GM18520 (cell line): Measurements from ENCODE around the gene PUSL1.
"Not testable (repeated sequence)": the region's sequence is repeated elsewhere in the genome, so short reads cannot be mapped to it uniquely, and the experiment has no call there.

Experiments
- ATAC-seq: cut with Tn5 transposase; IDR thresholded peaks from one replicate; pipeline ENCODE4 v1.9.1; 2021; ENCODE audit not compliant: unreplicated experiment

PUSL1 gene

GRCh38 chr1:1307261-1307922, 1.0 kb upstream of the PUSL1 start:
- peak; percentile 13 for ATAC-seq

- ATAC-seq = no peak
These were observed 406 bp downstream of the PUSL1 start for GRCh38 chr1:1308756-1309250.

GRCh38 chr1:1309251-1310108, 1.1 kb downstream of the PUSL1 start:
- no peak for ATAC-seq

DNA sequence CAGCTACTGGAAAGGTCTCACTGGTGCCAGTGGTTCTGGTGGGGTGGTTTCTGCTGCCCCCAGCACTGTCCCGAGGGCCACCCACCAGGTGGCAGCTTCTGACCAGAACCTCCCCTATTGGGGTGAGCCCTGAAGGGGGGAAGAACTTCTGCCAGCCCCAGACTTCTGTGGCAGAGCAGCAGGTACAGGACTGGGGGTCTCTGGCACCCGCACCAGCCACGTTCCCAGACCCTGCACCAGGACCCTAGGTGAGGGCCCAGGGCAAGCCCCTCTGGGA, 1.6 kb downstream of the PUSL1 start:
- no peak for ATAC-seq

DNA sequence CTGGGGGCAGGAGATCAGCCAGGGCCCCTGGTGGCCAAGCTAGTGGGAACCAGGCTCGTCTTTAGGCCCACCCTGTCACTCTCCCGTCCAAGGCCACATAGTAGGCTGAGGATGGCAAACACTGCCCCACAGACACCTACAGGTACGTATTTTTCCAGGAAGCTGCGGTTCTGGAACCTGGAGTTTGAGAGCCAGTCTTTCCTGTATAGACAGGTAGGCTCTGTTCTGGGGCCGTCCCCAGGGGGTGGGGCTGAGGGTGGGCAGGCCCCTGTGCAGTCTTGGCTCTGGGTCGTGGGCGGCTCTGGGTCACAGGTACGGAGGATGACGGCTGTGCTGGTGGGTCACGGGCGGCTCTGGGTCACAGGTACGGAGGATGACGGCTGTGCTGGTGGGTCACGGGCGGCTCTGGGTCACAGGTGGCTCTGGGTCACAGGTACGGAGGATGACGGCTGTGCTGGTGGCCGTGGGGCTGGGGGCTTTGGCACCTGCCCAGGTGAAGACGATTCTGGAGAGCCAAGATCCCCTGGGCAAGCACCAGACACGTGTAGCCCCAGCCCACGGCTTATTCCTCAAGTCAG, 2.2 kb downstream of the PUSL1 start:
- no peak for ATAC-seq

DNA sequence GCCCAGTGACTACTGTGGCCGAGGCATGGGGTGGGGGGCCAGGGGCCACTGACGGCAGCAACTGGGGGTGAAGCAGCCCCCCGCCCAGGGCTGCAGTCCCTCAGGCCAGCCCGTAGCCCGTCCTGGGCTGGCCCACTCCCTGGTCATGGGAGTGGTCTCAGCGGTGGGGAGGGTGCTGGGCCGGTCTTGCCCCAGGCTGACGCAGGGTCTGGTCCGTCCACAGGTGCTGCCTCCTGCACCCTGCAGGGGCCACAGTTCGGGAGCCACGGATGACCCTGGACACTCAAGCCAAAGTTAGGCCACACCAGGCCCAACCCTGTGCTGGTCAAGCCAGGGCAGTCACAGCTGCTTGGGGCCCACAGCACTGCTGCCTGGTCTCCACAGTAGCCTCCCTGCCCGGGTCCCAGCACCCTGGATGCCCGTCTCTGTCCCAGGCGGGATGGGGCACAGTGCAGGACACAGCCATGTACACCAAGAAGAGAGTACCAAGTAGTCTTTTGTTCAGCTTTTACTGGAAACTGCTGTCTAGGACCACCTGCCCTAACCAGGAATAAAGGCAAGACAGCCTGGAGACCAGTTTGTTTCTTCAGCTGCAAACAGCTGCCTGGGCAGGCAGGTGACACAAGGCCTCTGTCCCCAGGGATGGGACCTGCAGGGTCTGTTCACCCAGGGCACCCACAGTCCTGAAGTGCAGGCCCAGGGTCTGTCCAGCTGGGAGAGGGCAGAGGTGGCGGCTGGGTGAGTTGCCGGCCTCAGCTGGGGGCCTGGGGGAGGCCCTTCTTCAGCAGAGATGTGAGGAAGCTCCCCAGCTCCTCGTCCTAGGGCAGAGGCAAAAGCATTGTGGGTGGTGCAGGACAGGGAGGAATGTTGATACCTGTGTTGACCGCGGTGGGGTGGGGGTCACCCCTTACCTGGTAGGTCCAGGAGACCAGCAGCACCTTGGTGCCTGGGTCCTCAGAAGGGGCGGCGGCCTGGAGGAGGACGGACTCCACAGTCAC, 3.0 kb downstream of the PUSL1 start:
- ATAC-seq = no peak

DNA sequence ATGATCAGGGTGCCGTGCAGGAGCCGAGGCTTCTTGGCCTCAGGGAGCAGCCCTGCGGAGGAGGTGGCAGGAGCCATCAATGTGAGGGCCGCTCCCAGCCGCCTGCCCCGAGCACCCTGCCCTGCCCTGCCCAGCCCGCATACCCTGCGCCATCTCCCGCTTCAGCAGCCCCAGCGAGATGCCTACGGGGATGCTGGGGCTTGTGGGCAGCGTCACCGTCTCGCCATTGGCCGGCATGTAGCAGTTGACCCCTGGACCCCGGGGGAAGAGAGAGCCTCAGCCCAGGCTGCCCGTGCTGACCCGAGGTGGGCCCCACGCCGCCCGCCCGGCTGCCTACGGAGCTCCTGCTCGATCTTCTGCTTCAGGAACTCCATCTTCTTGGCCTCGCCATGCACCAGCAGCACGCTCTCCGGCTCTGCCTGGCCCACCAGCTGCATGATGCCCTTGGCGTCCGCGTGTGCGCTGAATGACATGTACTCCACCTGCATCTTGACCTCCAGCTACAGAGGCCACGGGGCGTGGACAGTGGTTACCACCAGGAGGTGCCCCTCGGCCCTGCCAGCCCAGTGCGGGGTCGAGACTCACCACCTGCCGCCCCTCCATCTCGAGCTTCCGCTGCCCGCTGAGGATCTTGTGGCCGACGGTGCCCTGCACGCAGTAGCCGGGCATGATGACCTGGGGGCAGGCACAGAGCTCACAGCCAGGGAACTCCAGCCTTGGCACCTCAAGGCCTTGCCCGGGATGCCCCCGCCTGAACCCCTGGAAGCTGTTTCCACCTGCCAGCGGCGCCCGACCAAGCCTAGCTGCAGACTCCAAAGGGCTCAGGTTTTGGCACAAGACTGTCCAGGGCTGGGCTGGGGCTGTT, 4.3 kb downstream of the PUSL1 start:
- ATAC-seq = no peak

GRCh38 chr1:1313500-1314236, 5.3 kb downstream of the PUSL1 start:
- ATAC-seq = no peak

- no peak for ATAC-seq
These were observed 5.8 kb downstream of the PUSL1 start for GRCh38 chr1:1314237-1314586.

DNA sequence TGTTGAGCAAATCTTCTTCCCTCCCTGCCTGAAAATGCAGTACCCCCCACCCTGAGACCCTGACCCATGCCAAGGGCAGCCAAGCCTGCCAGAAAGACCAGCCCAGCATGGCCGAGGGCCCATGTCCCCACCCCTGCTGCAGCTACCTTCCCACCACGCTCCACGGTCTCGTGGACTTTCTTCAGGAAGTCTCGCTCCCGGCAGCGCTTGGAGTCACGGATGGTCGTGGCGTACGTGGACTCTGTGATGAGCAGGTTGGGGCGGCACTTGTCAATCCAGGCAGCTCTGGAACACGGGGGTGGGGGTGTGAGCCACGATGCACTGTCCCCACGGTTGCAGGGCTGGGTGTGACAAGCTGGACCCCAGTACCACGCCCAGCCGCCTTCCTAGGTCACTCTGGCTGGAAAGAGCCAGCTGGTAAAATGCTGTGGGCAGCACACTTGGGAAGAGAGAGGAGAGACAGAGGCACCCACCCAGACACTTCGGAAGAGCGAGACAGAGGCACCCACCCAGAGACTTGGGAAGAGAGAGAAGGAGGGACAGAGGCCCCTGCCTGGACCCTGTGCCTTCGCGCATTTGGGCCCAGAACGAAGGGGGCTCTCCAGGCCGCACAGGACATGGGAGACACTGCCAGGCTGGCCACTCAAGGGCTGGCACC, 6.4 kb downstream of the PUSL1 start:
- ATAC-seq = no peak

- ATAC-seq = no peak
These were observed 7.1 kb downstream of the PUSL1 start for GRCh38 chr1:1315435-1315954.

DNA sequence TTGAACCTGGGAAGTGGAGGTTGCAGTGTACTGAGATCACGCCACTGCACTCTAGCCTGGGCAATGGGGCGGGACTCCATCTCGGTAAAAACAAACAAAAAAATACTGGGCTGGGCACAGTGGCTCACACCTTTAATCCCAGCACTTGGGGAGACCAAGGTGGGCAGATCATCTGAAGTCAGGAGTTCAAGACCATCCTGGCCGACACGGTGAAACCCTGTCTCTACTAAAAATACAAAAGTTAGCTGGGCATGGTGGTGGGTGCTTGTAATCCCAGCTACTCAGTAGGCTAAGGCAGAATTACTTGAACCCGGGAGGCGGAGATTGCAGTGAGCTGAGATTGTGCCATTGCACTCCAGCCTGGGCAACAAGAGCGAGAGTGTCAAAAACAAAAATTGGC, 7.8 kb downstream of the PUSL1 start:
- ATAC-seq = not testable (repeated sequence)

GRCh38 chr1:1317420-1317819, 9.0 kb downstream of the PUSL1 start:
- no peak for ATAC-seq

DNA sequence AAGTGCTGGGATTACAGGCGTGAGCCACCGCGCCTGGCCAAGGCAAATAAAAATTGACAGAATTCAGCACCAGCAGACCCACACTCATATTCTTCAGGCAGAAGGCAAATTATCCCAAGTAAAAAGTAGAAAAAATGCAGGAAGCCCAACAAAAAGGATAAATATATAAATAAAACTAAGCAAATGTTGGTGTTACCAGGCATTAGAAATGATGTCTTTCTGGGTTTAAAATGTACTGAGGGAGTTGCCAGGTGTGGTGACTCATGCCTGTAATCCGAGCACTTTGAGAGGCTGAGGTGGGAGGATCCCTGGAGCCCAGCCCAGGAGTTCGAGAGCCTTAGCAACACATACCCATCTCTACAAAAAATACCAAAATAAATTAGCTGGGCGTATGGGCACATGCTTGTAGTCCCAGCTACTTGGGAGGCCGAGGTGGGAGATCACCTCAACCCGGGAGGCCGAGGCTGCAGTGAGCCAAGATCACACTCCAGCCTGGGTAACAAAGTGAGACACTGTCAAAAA, 9.8 kb downstream of the PUSL1 start:
- no peak for ATAC-seq

GRCh38 chr1:1318777-1319645, 10.6 kb downstream of the PUSL1 start:
- no peak for ATAC-seq

DNA sequence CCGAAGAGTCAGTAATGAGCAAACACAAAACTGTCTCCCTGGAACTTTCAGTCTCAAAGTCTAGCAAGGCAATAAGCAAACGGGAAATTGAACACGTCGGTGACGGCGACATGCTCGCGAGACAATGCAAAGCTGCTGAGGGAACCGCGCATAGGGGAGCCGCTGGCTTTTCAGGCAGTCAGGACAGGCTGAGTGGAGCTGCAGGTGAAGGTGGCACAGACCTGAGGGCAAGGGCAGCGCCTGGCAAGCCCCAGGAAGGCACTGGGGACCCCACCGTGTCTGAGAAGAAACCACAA, 11.2 kb downstream of the PUSL1 start:
- no peak for ATAC-seq

GRCh38 chr1:1320666-1321448, 12.5 kb downstream of the PUSL1 start:
- no peak for ATAC-seq
